ENCODE data around the gene MARCKS. TPM values are rescaled to one million over a fixed set of nuclear protein-coding genes. Genes with fewer than 3 reads are reported as not detected.

MARCKS gene
- total and polyA plus RNA-seq, 10 of the 15 experiments (the other 5 are each of a cell fraction or from before 2014, with no cell fraction given) = 29.0 to 164 (median 74.5) TPM

DNA sequence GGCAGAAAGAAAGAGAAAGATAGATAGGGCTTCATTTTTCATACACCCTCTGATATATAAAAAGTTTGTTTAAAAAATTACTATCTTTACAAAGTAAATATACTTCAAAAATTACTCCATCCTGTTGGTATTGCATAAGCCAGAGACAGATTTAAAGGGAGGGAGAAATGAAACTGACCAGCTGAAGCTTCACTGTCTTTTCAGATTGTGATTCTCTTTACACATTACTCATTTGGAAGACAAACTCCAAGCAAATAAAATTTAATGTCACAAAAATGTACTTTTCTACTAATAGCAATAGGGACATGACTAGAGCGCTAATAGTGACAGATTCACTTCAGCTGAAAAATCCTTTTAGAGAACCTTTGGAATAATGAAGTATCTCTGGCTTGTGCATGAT, 38.6 kb upstream of the MARCKS start:
- Histone ChIP-seq H3K36me3 (ENCODE audit: control insufficient read depth in 2 of 2, insufficient read depth in 2 of 2, low read length in 1 of 2) (no peaks in the 10 kb centered on the region), H3K9ac (ENCODE audit: control insufficient read depth, insufficient read depth, low read length) (no peak overlapping the region), H2AFZ (ENCODE audit: control insufficient read depth, low read depth, low read length) (no peak overlapping the region), H4K20me1 (ENCODE audit: control insufficient read depth, insufficient read depth) (no peaks in the 10 kb centered on the region), H3K27ac (ENCODE audit: control insufficient read depth, insufficient read depth) (no peak overlapping the region), H3K4me2 (ENCODE audit: control insufficient read depth, insufficient read depth) (no peak overlapping the region), H3K4me3 (no peak overlapping the region), H3K9me3 (replicated peaks; ENCODE audit: control insufficient read depth, insufficient read depth, low read length) (no peaks in the 10 kb centered on the region), H3K79me2 (ENCODE audit: control insufficient read depth, insufficient read depth, low read length) (no peaks in the 10 kb centered on the region), H3K27me3 (replicated peaks in 1 of 2; ENCODE audit: control insufficient read depth in 2 of 2, insufficient read depth in 2 of 2, low read length in 1 of 2) (no peaks in the 10 kb centered on the region), H3K4me1 (ENCODE audit: control insufficient read depth, insufficient read depth, low read length) (no peaks in the 10 kb centered on the region)
- ChIA-PET RAD21 (ENCODE audit: unreplicated experiment) (interaction anchor here (1.1 to 1.4 kb wide), 2 partner anchors 13 to 40 kb away, joined by 3 to 4 read pairs; no protein-coding TSS in a partner anchor), CTCF (interaction anchor here (1.3 to 1.6 kb wide), 2 partner anchors 61 to 330 kb away, joined by 3 to 4 read pairs; no protein-coding TSS in a partner anchor), SMC1A (ENCODE audit: uncharacterized antibody, unreplicated experiment) (interaction anchor here (0.9 to 1.1 kb wide), 4 partner anchors 8 to 421 kb away, joined by 3 to 6 read pairs (median 3); no protein-coding TSS in a partner anchor), POLR2A (interaction anchor here (1.3 kb wide), 1 partner anchor 37 kb away, joined by 5 read pairs; no protein-coding TSS in a partner anchor)
- intact Hi-C loops (cut with micrococcal nuclease; ENCODE audit: unreplicated experiment) = no loop called here
- in situ Hi-C loops (cut with MboI) = no loop called here
- FAIRE-seq (no peak), DNase-seq (ENCODE audit: low read depth, low spot score) (no peak), ATAC-seq (peak; percentile 47; the same call in 1 of the 3 replicates)
- 96% methylated on average over 1 of the region's 1 CpG for WGBS (ENCODE audit: insufficient coverage, insufficient replicate concordance, low lambda C conversion rate, missing lambda C conversion rate)
- BruUV-seq (replicated peaks) = no TSS peak
- TF ChIP-seq, protein P1, sequence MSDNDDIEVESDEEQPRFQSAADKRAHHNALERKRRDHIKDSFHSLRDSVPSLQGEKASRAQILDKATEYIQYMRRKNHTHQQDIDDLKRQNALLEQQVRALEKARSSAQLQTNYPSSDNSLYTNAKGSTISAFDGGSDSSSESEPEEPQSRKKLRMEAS (IDR thresholded peaks at IDR 0.05; ENCODE audit: low read depth, low read length) = no peak
- TF ChIP-seq MYC (IDR thresholded peaks at IDR 0.05; ENCODE audit: insufficient read depth, insufficient read length, insufficient replicate concordance, low read length, severe bottlenecking) = no peak

- no TSS peak for BruUV-seq (replicated peaks)
- no peaks in the 10 kb centered on the region for H3K27me3 ChIP-seq (replicated peaks in 1 of 2; ENCODE audit: control insufficient read depth in 2 of 2, insufficient read depth in 2 of 2, low read length in 1 of 2)
- H2AFZ ChIP-seq (ENCODE audit: control insufficient read depth, low read depth, low read length) = no peak overlapping the region
- FAIRE-seq (no peak), DNase-seq (ENCODE audit: low read depth, low spot score) (no peak), ATAC-seq (no peak)
- no peaks in the 10 kb centered on the region for H3K79me2 ChIP-seq (ENCODE audit: control insufficient read depth, insufficient read depth, low read length)
- H3K36me3 ChIP-seq (ENCODE audit: control insufficient read depth in 2 of 2, insufficient read depth in 2 of 2, low read length in 1 of 2) = no peaks in the 10 kb centered on the region
- CTCF ChIA-PET = no interaction called here
- no peaks in the 10 kb centered on the region for H4K20me1 ChIP-seq (ENCODE audit: control insufficient read depth, insufficient read depth)
- POLR2A ChIA-PET = no interaction called here
- 61% methylated on average over 2 of the region's 2 CpGs for WGBS (ENCODE audit: insufficient coverage, insufficient replicate concordance, low lambda C conversion rate, missing lambda C conversion rate)
- H3K9me3 ChIP-seq (replicated peaks; ENCODE audit: control insufficient read depth, insufficient read depth, low read length) = no peaks in the 10 kb centered on the region
- no peaks in the 10 kb centered on the region for H3K4me1 ChIP-seq (ENCODE audit: control insufficient read depth, insufficient read depth, low read length)
- H3K4me2 ChIP-seq (ENCODE audit: control insufficient read depth, insufficient read depth) = no peak overlapping the region
- intact Hi-C loops (cut with micrococcal nuclease; ENCODE audit: unreplicated experiment) (no loop called here), in situ Hi-C loops (cut with MboI) (no loop called here)
- SMC1A ChIA-PET (ENCODE audit: uncharacterized antibody, unreplicated experiment) = no interaction called here
- H3K4me3 ChIP-seq = no peak overlapping the region
- no peak overlapping the region for H3K27ac ChIP-seq (ENCODE audit: control insufficient read depth, insufficient read depth)
- RAD21 ChIA-PET (ENCODE audit: unreplicated experiment) = no interaction called here
- H3K9ac ChIP-seq (ENCODE audit: control insufficient read depth, insufficient read depth, low read length) = no peak overlapping the region
- TF ChIP-seq TCF3 (IDR thresholded peaks at IDR 0.05; ENCODE audit: borderline replicate concordance, insufficient read depth, low read depth, low read length) (no peak), TARDBP (IDR thresholded peaks at IDR 0.05; ENCODE audit: borderline replicate concordance) (no peak), POLR2AphosphoS2 (IDR thresholded peaks at IDR 0.05; ENCODE audit: low read depth, low read length) (no peak), HCFC1 (IDR thresholded peaks at IDR 0.05; ENCODE audit: low read length) (no peak), TBL1XR1 (IDR thresholded peaks at IDR 0.05; ENCODE audit: low read depth, low read length) (no peak), SMAD5 (IDR thresholded peaks at IDR 0.05; ENCODE audit: low read depth) (no peak)
- TF ChIP-seq, protein P2, sequence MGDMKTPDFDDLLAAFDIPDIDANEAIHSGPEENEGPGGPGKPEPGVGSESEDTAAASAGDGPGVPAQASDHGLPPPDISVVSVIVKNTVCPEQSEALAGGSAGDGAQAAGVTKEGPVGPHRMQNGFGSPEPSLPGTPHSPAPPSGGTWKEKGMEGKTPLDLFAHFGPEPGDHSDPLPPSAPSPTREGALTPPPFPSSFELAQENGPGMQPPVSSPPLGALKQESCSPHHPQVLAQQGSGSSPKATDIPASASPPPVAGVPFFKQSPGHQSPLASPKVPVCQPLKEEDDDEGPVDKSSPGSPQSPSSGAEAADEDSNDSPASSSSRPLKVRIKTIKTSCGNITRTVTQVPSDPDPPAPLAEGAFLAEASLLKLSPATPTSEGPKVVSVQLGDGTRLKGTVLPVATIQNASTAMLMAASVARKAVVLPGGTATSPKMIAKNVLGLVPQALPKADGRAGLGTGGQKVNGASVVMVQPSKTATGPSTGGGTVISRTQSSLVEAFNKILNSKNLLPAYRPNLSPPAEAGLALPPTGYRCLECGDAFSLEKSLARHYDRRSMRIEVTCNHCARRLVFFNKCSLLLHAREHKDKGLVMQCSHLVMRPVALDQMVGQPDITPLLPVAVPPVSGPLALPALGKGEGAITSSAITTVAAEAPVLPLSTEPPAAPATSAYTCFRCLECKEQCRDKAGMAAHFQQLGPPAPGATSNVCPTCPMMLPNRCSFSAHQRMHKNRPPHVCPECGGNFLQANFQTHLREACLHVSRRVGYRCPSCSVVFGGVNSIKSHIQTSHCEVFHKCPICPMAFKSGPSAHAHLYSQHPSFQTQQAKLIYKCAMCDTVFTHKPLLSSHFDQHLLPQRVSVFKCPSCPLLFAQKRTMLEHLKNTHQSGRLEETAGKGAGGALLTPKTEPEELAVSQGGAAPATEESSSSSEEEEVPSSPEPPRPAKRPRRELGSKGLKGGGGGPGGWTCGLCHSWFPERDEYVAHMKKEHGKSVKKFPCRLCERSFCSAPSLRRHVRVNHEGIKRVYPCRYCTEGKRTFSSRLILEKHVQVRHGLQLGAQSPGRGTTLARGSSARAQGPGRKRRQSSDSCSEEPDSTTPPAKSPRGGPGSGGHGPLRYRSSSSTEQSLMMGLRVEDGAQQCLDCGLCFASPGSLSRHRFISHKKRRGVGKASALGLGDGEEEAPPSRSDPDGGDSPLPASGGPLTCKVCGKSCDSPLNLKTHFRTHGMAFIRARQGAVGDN (IDR thresholded peaks at IDR 0.05) = no peak
Observed at GRCh38 chr6:113819169-113819830, 37.8 kb upstream of the MARCKS start.
